Epithelial cell of umbilical artery (primary cell): ENCODE data around the gene VWF. TPM values are rescaled to one million over a fixed set of nuclear protein-coding genes. Genes with fewer than 3 reads are reported as not detected.

ENCODE experiments used
- total RNA-seq: library from RNA; depleted of rRNA; stranded (reverse); fragments of >200 nt; gene quantifications from 2 replicates; pipeline ENCODE4 v1.2.3, GENCODE V29; 2014

VWF gene
- total RNA-seq: 531 and 644 TPM in 2 replicates

GRCh38 chr12:6124411-6125309 is at the start of gene VWF:
Gene VWF (minus strand): TSS chr12:6124670. CDS start chr12:6123196, 1,474 bp downstream.

GRCh38 chr12:5945071-5946008 is 179.1 kb downstream of the VWF start, which contains the start of gene ANO2:
Gene ANO2 (minus strand): TSS chr12:5945259. CDS start chr12:5945217, 42 bp downstream.

Other genes with a start within 250 kb of the VWF start
- 16.2 and 23.6 TPM in 2 replicates for gene ANO2, start 179.4 kb downstream of the VWF start, total RNA-seq
- 973 and 1,061 TPM in 2 replicates for gene CD9, start 75.7 kb upstream of the VWF start, total RNA-seq
- gene PLEKHG6, start 186.0 kb upstream of the VWF start, total RNA-seq: not detected in 2 replicates
- 36.5 and 44.5 TPM in 2 replicates for gene TNFRSF1A, start 217.4 kb upstream of the VWF start, total RNA-seq